Activated naive CD4-positive, alpha-beta T cell treated with anti-CD3 and anti-CD28 coated beads, Interleukin-2, amount 50 U/mL, for 24 hours (primary cell): ENCODE results near the gene ABL1.

Experiments used
- H3K27ac Mint-ChIP-seq: one replicate; pipeline ENCODE4 v1.8.0; 2021; ENCODE audit warnings: mild to moderate bottlenecking, mixed read lengths
- H3K27me3 Mint-ChIP-seq: one replicate; pipeline ENCODE4 v1.8.0; 2021; ENCODE audit warnings: mixed read lengths
- H3K36me3 Mint-ChIP-seq: one replicate; pipeline ENCODE4 v1.8.0; 2021; ENCODE audit warnings: mixed read lengths
- H3K4me1 Mint-ChIP-seq: one replicate; pipeline ENCODE4 v1.8.0; 2021; ENCODE audit warnings: mixed read lengths
- H3K4me3 Mint-ChIP-seq: one replicate; pipeline ENCODE4 v1.8.0; 2021; ENCODE audit warnings: mild to moderate bottlenecking, mixed read lengths
- H3K9me3 Mint-ChIP-seq: one replicate; pipeline ENCODE4 v1.8.0; 2021; ENCODE audit warnings: mixed read lengths

The ABL1 gene

GRCh38 chr9:130817914-130818313 lies 17.1 kb upstream of the ABL1 start:
- Mint-ChIP-seq H3K9me3 (no peaks in the 10 kb centered on the region), H3K4me3 (no peak overlapping the region), H3K36me3 (peaks cover 13% of the 10 kb centered on the region), H3K27me3 (no peaks in the 10 kb centered on the region), H3K4me1 (no peaks in the 10 kb centered on the region), H3K27ac (no peak overlapping the region)

DNA sequence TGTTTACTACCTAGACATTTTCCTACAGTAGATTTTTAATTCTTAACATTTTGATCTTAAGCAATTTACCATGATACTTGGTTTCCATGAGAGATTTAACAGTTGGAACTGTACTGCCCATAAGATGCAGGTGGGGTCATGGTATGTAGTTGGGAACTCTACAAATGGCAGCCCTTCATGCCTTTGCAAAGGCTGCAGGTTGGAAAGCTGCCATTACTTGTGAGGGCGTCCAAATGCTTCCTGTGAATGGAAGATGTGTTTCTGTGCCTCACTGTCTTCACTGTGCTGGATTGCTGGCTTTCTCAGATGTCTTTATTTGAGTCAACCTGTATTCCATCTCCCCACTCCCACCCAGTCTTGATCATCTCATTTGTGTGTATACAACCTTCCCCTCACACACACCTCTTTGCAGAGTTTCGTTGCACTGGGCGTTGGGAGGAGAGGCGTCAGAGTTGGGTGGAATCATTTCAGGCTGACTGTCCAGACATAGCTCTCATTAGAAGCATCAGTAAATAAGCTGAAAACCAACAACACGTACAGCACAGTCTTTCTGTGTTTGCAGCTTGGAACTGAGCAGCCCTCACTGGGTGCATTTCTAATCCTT lies 14.8 kb upstream of the ABL1 start:
- H3K36me3 Mint-ChIP-seq: peaks cover 11% of the 10 kb centered on the region
- H3K27me3 Mint-ChIP-seq: no peaks in the 10 kb centered on the region
- no peak overlapping the region for H3K27ac Mint-ChIP-seq
- H3K4me1 Mint-ChIP-seq: no peaks in the 10 kb centered on the region
- no peaks in the 10 kb centered on the region for H3K9me3 Mint-ChIP-seq
- H3K4me3 Mint-ChIP-seq: no peak overlapping the region

- no peaks in the 10 kb centered on the region for H3K4me1 Mint-ChIP-seq
- H3K4me3 Mint-ChIP-seq: no peak overlapping the region
- H3K9me3 Mint-ChIP-seq: no peaks in the 10 kb centered on the region
- H3K27me3 Mint-ChIP-seq: no peaks in the 10 kb centered on the region
- no peak overlapping the region for H3K27ac Mint-ChIP-seq
- no peaks in the 10 kb centered on the region for H3K36me3 Mint-ChIP-seq
These were observed 11.6 kb upstream of the ABL1 start for GRCh38 chr9:130823435-130823834.

DNA sequence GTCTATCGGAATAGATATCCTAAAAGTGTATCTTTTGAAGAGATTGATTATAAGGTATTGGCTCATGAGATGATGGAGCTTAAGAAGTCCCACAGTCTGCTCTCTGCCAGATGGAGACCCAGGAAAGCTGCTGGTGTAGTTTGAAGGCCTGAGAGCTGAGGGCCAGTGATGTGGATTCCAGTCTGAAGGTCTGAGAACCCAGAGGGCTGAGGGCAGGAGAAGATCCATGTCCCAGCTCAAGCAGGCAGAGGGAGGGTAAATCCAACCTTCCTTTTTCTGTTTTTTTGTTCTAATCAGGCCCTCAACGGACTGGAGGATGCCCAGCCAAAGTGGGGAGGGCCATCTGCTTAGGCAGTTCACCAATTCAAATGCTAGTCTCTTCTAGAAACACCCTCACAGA lies 11.0 kb upstream of the ABL1 start:
- no peaks in the 10 kb centered on the region for H3K9me3 Mint-ChIP-seq
- no peak overlapping the region for H3K27ac Mint-ChIP-seq
- H3K4me1 Mint-ChIP-seq: no peaks in the 10 kb centered on the region
- H3K36me3 Mint-ChIP-seq: peaks cover 2% of the 10 kb centered on the region
- H3K4me3 Mint-ChIP-seq: no peak overlapping the region
- H3K27me3 Mint-ChIP-seq: no peaks in the 10 kb centered on the region

- H3K27ac Mint-ChIP-seq: no peak overlapping the region
- no peaks in the 10 kb centered on the region for H3K27me3 Mint-ChIP-seq
- no peak overlapping the region for H3K4me3 Mint-ChIP-seq
- H3K9me3 Mint-ChIP-seq: no peaks in the 10 kb centered on the region
- H3K4me1 Mint-ChIP-seq: no peaks in the 10 kb centered on the region
- peaks cover 2% of the 10 kb centered on the region for H3K36me3 Mint-ChIP-seq
These were observed 10.3 kb upstream of the ABL1 start for GRCh38 chr9:130824643-130825350.

DNA sequence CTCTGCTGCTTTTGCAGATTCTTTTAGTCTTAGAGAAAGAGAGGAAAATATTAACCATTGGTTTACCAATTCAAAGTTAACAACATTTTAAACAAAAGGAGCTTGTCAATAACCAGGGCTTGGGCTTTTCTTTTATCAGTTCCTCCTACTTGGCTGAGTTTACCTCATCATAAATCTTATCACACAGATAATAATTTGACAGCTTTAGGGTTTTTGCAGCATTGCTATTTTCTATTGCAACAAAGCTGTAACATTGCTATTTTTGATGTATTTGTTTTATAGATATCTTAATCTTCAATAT lies 9.8 kb upstream of the ABL1 start:
- H3K9me3 Mint-ChIP-seq: no peaks in the 10 kb centered on the region
- H3K27me3 Mint-ChIP-seq: no peaks in the 10 kb centered on the region
- H3K4me1 Mint-ChIP-seq: peaks cover under 1% of the 10 kb centered on the region
- H3K27ac Mint-ChIP-seq: no peak overlapping the region
- H3K4me3 Mint-ChIP-seq: no peak overlapping the region
- peaks cover 2% of the 10 kb centered on the region for H3K36me3 Mint-ChIP-seq

- H3K27me3 Mint-ChIP-seq: no peaks in the 10 kb centered on the region
These were observed 9.2 kb upstream of the ABL1 start for GRCh38 chr9:130825809-130826208.

GRCh38 chr9:130829762-130830161 lies 5.3 kb upstream of the ABL1 start:
- Mint-ChIP-seq H3K27ac (no peak overlapping the region), H3K9me3 (no peaks in the 10 kb centered on the region)

More at GRCh38 chr9:130825809-130826208, 9.2 kb upstream of the ABL1 start:
- Mint-ChIP-seq H3K9me3 (no peaks in the 10 kb centered on the region), H3K4me3 (no peak overlapping the region), H3K4me1 (peaks cover 3% of the 10 kb centered on the region), H3K27ac (no peak overlapping the region), H3K36me3 (peaks cover 2% of the 10 kb centered on the region)

DNA sequence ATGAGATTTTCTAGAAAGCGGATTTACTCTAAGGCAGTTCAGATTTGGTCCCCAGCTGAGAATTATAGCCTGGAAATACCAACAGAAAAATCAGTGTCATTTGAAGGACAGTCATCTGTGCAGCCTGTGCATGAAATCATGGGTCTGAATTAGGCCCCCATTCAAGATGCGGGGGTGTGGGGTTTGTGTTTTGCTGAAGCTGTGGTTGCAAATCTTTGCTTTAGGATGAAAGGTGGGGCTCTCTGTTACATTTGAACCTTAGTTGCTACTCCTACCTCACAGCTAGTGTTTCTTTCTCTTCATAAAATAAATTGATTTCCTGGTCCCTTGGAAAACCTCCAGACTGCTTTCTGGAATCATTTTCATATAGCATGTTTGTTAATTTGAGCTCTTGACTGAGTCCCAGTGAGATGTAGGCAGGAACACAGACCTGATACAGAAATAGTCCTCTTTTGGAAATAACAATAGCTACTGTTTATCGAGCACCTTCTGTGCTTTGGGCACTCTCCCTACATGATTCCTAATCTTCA lies 4.8 kb upstream of the ABL1 start:
- no peak overlapping the region for H3K4me3 Mint-ChIP-seq
- no peaks in the 10 kb centered on the region for H3K27me3 Mint-ChIP-seq
- H3K4me1 Mint-ChIP-seq: peaks cover 20% of the 10 kb centered on the region
- H3K9me3 Mint-ChIP-seq: no peaks in the 10 kb centered on the region
- no peak overlapping the region for H3K27ac Mint-ChIP-seq
- H3K36me3 Mint-ChIP-seq: peaks cover 2% of the 10 kb centered on the region

More at GRCh38 chr9:130829762-130830161, 5.3 kb upstream of the ABL1 start:
- H3K36me3 Mint-ChIP-seq: peaks cover 2% of the 10 kb centered on the region
- no peak overlapping the region for H3K4me3 Mint-ChIP-seq
- H3K27me3 Mint-ChIP-seq: no peaks in the 10 kb centered on the region
- peaks cover 20% of the 10 kb centered on the region for H3K4me1 Mint-ChIP-seq

- H3K4me1 Mint-ChIP-seq: peaks cover 27% of the 10 kb centered on the region
- H3K36me3 Mint-ChIP-seq: peaks cover 2% of the 10 kb centered on the region
- no peaks in the 10 kb centered on the region for H3K9me3 Mint-ChIP-seq
- no peak overlapping the region for H3K27ac Mint-ChIP-seq
- no peaks in the 10 kb centered on the region for H3K27me3 Mint-ChIP-seq
- H3K4me3 Mint-ChIP-seq: no peak overlapping the region
These were observed 4.0 kb upstream of the ABL1 start for GRCh38 chr9:130831077-130831476.

- Mint-ChIP-seq H3K27me3 (no peaks in the 10 kb centered on the region), H3K4me3 (peak overlapping the region; percentile 16), H3K4me1 (peaks cover 46% of the 10 kb centered on the region), H3K27ac (no peak overlapping the region), H3K36me3 (peaks cover 2% of the 10 kb centered on the region), H3K9me3 (no peaks in the 10 kb centered on the region)
These were observed 1.7 kb upstream of the ABL1 start for GRCh38 chr9:130833031-130833990.

- peak overlapping the region; percentile 98 for H3K27ac Mint-ChIP-seq
- H3K4me3 Mint-ChIP-seq: peak overlapping the region; percentile 99
- H3K27me3 Mint-ChIP-seq: no peaks in the 10 kb centered on the region
- peaks cover 50% of the 10 kb centered on the region for H3K4me1 Mint-ChIP-seq
- no peaks in the 10 kb centered on the region for H3K36me3 Mint-ChIP-seq
- H3K9me3 Mint-ChIP-seq: no peaks in the 10 kb centered on the region
These were observed 616 bp downstream of the ABL1 start for GRCh38 chr9:130835441-130836298.

- Mint-ChIP-seq H3K27me3 (no peaks in the 10 kb centered on the region), H3K36me3 (no peaks in the 10 kb centered on the region), H3K9me3 (no peaks in the 10 kb centered on the region), H3K4me3 (peak overlapping the region; percentile 69), H3K4me1 (peaks cover 55% of the 10 kb centered on the region), H3K27ac (peak overlapping the region; percentile 57)
These were observed 2.0 kb downstream of the ABL1 start for GRCh38 chr9:130837002-130837511.

GRCh38 chr9:130837643-130838042 lies 2.6 kb downstream of the ABL1 start:
- no peaks in the 10 kb centered on the region for H3K9me3 Mint-ChIP-seq
- H3K4me3 Mint-ChIP-seq: no peak overlapping the region
- no peak overlapping the region for H3K27ac Mint-ChIP-seq
- no peaks in the 10 kb centered on the region for H3K27me3 Mint-ChIP-seq
- no peaks in the 10 kb centered on the region for H3K36me3 Mint-ChIP-seq
- H3K4me1 Mint-ChIP-seq: peaks cover 60% of the 10 kb centered on the region
